RWPE1 (cell line): Measurements from ENCODE around the gene CEND1.

Experiments
- CTCF ChIA-PET: fragments of 350-600 bp; sonication (Branson Sonifier 250); formaldehyde crosslinking; extraction: SDS; loops from one replicate; lab custom pipeline; 2021; lab: Yijun Ruan, JAX
- POLR2A ChIA-PET: fragments of 400-600 bp; formaldehyde crosslinking; extraction: SDS; loops from one replicate; lab custom pipeline; 2020; ENCODE audit warnings: antibody characterized with exemption; ENCODE audit not compliant: low non-redundant PET; lab: Yijun Ruan, JAX
- DNase-seq: peaks from one replicate; pipeline ENCODE4 v3.0.0; 2012; ENCODE audit warnings: low spot score
- H3K27ac ChIP-seq: fragments of 450-650 bp; 2 replicates; pipeline ENCODE4 v1.5.1; 2017
- TF ChIP-seq, protein P1 (sequence below): fragments of 450-650 bp; conservative IDR thresholded peaks from 2 replicates; pipeline ENCODE4 v1.5.1; 2017; ENCODE audit warnings: low read depth, mild to moderate bottlenecking

CEND1 gene

GRCh38 chr11:783581-784015 is 6.3 kb downstream of the CEND1 start:
- DNase-seq: peak; percentile 52
- H3K27ac ChIP-seq: peak overlapping the region; percentile 65
- CTCF ChIA-PET: interaction anchor here (0.6 to 1.8 kb wide), 6 partner anchors 9 to 229 kb away, joined by 3 to 5 read pairs (median 3); no protein-coding TSS in a partner anchor
- TF ChIP-seq, protein P1, sequence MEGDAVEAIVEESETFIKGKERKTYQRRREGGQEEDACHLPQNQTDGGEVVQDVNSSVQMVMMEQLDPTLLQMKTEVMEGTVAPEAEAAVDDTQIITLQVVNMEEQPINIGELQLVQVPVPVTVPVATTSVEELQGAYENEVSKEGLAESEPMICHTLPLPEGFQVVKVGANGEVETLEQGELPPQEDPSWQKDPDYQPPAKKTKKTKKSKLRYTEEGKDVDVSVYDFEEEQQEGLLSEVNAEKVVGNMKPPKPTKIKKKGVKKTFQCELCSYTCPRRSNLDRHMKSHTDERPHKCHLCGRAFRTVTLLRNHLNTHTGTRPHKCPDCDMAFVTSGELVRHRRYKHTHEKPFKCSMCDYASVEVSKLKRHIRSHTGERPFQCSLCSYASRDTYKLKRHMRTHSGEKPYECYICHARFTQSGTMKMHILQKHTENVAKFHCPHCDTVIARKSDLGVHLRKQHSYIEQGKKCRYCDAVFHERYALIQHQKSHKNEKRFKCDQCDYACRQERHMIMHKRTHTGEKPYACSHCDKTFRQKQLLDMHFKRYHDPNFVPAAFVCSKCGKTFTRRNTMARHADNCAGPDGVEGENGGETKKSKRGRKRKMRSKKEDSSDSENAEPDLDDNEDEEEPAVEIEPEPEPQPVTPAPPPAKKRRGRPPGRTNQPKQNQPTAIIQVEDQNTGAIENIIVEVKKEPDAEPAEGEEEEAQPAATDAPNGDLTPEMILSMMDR: peak; percentile 88
- POLR2A ChIA-PET: interaction anchor here (1.2 kb wide), 1 partner anchor 8 kb away, joined by 3 read pairs; no protein-coding TSS in a partner anchor

- DNase-seq: no peak
- peak overlapping the region; percentile 65 for H3K27ac ChIP-seq
- ChIA-PET POLR2A (no interaction called here), CTCF (interaction anchor here (0.5 to 0.9 kb wide), 4 partner anchors 10 to 995 kb away, joined by 3 read pairs; no protein-coding TSS in a partner anchor)
- TF ChIP-seq, protein P1: no peak
These were observed 7.4 kb downstream of the CEND1 start for GRCh38 chr11:782264-783174.

DNA sequence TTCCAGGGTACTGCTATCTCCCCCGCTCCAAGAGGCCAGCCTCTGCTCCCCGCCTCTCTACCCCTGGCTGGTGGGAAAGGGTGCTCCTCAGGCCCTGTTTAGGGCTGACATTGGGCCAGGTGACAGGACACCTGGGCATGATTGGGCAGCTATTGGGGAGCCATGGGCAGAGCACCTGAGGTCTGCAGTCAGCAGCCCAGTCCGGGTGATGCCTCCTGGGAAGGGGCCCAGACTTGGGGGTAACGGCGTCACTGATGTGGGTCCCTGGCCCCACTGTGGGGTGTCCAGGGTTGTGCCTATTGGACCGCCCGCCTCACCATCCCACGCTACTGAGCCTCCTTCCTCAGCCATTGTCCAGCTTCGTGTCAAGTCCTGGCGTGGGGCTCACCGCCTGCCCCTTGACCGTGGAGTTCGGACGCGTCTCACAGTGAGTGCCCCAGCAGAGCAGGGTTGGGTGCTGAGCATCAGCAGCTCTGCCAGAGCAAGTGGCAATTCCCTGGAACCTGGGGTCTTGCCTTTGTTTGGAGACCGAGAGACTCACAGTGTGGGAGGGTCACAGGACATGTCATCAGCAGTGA is 9.8 kb downstream of the CEND1 start:
- H3K27ac ChIP-seq: peak overlapping the region; percentile 81; the same call in 1 of the 2 replicates
- ChIA-PET CTCF (no interaction called here), POLR2A (no interaction called here)
- DNase-seq: no peak
- TF ChIP-seq, protein P1: no peak

DNA sequence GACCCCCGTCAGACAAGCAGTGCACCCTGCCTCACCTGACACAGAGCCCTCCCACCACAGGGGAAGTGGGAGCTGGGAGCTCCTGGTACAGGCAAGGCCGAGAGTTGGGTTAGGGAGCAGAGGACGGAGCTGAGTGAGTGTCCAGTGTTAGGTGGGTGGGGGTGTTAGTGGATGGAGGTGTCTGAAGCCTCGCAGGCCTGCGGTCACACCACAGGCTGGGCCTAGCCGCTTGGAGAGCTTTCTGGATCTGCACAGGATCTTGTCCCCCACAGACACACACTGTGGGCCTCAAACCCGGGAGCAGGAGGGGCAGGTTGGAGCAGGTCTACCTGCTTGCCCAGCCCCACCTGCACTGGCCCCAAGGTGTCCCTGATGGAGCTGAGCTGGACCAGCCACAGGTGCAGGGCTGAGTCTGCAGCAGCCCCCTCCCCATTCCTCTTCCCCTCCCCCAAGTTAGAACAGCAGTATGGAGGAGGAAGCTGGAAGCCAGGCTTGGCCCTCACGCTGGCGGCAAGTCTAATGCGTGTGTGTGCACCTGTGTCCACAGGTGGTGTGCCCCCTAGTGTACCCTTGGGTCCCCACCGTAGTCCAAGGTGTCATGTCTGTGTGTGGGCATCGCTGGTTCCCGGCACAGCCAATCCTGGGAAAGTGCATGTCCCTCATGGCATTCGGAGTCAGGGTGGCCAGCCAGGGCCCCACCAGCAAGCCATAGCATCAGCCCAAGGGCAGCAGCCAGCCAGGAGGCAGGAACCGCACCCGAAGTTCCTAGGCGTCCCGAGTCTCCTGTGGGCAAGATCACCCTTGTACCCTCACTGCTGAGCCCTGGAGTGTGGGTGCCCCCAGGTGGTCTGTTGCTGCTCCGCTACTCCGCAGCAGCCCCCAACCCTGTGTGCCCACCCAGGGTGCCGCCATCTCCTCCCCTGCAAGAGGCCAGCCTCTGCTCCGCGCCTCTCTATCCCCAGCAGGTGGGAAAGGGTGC is 10.6 kb downstream of the CEND1 start:
- ChIA-PET POLR2A (interaction anchor here (0.7 kb wide), 1 partner anchor 27 kb away, joined by 4 read pairs; no protein-coding TSS in a partner anchor), CTCF (interaction anchor here (0.7 kb wide), 1 partner anchor 11 kb away, joined by 3 read pairs; no protein-coding TSS in a partner anchor)
- DNase-seq: no peak
- peak overlapping the region; percentile 81 for H3K27ac ChIP-seq
- TF ChIP-seq, protein P1: no peak

GRCh38 chr11:777288-778255 is 12.3 kb downstream of the CEND1 start, which contains the start of gene GATD1:
TSS of gene GATD1 (minus strand) at chr11:777487. CDS start at chr11:777462, 25 bp downstream.
- ChIA-PET CTCF (no interaction called here), POLR2A (no interaction called here)
- H3K27ac ChIP-seq: peak within 1 kb of the TSS; percentile 81
- DNase-seq: peak; percentile 98
- TF ChIP-seq, protein P1: no peak
